Thymus (tissue), 11 donors: ENCODE results near the gene FOXS1. TPM values are rescaled to one million over a fixed set of nuclear protein-coding genes. Genes with fewer than 3 reads are reported as not detected.
A peak's percentile ranks its signal among the peaks of the same experiment; 100 is the strongest.
"Not testable (repeated sequence)": the region's sequence is repeated elsewhere in the genome, so short reads cannot be mapped to it uniquely, and the experiment has no call there.

ENCODE experiments used
- DNase-seq, 9 donors: peaks; one replicate each; pipeline ENCODE4 v3.0.0-alpha.2; 2013; ENCODE audit warnings: low spot score in 9 of 9, low read depth in 6 of 9, missing footprints in 1 of 9
- H3K27ac ChIP-seq, 2 donors: one replicate each; pipeline ENCODE4 v1.5.1; 2013; ENCODE audit warnings: control low read depth in 1 of 2, low read depth in 1 of 2, low read length in 1 of 2, mild to moderate bottlenecking in 1 of 2, moderate library complexity in 1 of 2
- H3K27me3 ChIP-seq, 2 donors: one replicate each; pipeline ENCODE4 v1.5.1; 2013; ENCODE audit warnings: low read length in 1 of 2; ENCODE audit not compliant: control insufficient read depth in 2 of 2, insufficient read depth in 1 of 2
- H3K36me3 ChIP-seq, 2 donors: one replicate each; pipeline ENCODE4 v1.5.1; 2013; ENCODE audit warnings: low read length in 1 of 2, mild to moderate bottlenecking in 1 of 2, moderate library complexity in 1 of 2; ENCODE audit not compliant: control insufficient read depth in 2 of 2, insufficient read depth in 2 of 2
- H3K4me1 ChIP-seq, 2 donors: one replicate each; pipeline ENCODE4 v1.5.1; 2013; ENCODE audit warnings: low read length in 2 of 2; ENCODE audit not compliant: control insufficient read depth in 2 of 2, insufficient read depth in 2 of 2
- H3K4me3 ChIP-seq, 2 donors: one replicate each; pipeline ENCODE4 v1.5.1; 2013; ENCODE audit warnings: low read length in 2 of 2, control low read depth in 1 of 2, mild to moderate bottlenecking in 1 of 2
- H3K9me3 ChIP-seq, 2 donors: one replicate each; pipeline ENCODE4 v1.5.1; 2013; ENCODE audit warnings: low read length in 1 of 2, mild to moderate bottlenecking in 1 of 2; ENCODE audit not compliant: control insufficient read depth in 2 of 2, insufficient read depth in 1 of 2
- WGBS: extraction: QIAGEN DNeasy Blood & Tissue Kit; methylation state at CpG from one replicate; pipeline ENCODE4 v1.1.7; 2013; 5-methylcytosine and 5-hydroxymethylcytosine counted together
- polyA plus RNA-seq: library from polyadenylated mRNA; stranded (reverse); fragments of 200-250 nt; gene quantifications from one replicate; pipeline ENCODE4 v1.2.3, GENCODE V29; 2013
- total RNA-seq: library from RNA; stranded (reverse); fragments of 120-200 nt; gene quantifications from one replicate; pipeline ENCODE4 v1.2.4, GENCODE V29; 2013
- donor health status: healthy.

The FOXS1 gene
- total and polyA plus RNA-seq, 2 donors = 1.2 to 4.7 TPM

DNA sequence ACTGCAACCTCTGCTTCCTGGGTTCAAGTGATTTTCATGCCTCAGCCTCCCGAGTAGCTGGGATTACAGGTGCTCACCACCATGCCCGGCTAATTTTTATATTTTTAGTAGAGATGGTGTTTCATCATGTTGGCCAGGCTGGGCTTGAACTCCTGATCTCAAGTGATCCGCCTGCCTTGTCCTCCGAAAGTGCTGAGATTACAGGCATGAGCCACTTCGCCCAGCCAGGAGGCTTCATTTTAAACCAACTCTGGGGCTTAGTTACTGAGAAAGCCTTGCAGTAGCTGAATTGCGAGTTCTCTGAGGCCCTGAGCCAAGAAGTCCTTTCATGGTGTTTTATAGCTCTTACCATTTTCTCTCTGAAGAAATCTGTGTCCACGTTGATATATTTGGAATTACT lies 31.3 kb downstream of the FOXS1 start:
- DNase-seq, H3K4me3 ChIP-seq, H3K9me3 ChIP-seq, H3K27ac ChIP-seq, H3K27me3 ChIP-seq, H3K36me3 ChIP-seq, H3K4me1 ChIP-seq: not testable (repeated sequence)
- 97% methylated on average over 7 of the region's 7 CpGs for WGBS

- Histone ChIP-seq H3K4me1 (no peaks in the 10 kb centered on the region), H3K27me3 (no peaks in the 10 kb centered on the region), H3K4me3 (no peak overlapping the region), H3K9me3 (no peaks in the 10 kb centered on the region), H3K36me3 (peaks cover 0 to 3% of the 10 kb centered on the region in 2 donors), H3K27ac (no peak overlapping the region)
- DNase-seq = no peak
Measured at GRCh38 chr20:31813611-31814010, 31.8 kb downstream of the FOXS1 start.

DNA sequence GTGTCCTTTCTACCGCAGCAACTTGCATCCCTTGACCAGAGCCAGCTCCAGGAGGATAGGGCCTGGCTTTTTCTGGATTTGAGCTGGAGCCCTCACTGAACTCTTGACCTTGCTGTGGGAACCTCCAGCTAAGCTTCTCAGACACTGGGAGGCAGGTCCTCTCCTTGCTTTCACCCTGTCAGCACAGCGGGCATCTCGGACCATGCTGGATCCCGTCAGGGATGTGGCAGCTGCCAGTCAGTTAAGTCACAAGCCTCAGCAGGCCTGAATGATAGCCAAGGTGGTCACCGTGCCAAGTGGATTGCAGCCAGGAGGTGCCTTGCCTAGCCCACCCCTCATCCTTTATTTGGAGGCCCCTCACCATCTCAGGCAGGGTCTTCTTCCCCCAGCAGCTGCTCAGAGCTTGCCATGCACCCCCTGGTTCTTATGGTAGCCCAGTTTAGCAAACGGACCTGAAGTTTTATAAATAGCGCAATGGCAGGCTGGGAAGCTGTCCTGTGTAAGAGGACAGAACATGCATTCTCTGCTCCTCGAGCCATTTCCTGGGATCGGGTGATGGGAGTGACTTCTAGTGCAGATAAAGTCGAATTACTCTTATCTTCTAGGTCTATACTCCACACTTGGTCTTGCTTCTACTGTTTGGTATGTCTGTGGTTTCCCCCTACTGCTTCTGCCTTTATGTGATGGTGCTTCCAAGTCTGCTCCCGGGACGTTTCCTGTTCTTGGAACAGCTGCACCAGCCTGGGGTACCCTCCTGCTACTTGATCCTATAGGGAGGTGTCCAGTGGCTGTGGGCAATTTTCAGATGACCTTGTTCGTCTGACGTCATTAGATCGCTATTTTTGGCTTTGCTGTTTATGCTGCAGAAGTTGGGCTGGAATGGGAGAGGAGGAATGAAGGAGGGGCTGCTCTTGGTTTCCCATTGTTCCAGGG lies 33.3 kb downstream of the FOXS1 start:
- H3K4me3 ChIP-seq = no peak overlapping the region
- H3K4me1 ChIP-seq = no peaks in the 10 kb centered on the region
- H3K9me3 ChIP-seq = no peaks in the 10 kb centered on the region
- no peaks in the 10 kb centered on the region for H3K27me3 ChIP-seq
- no peak overlapping the region for H3K27ac ChIP-seq
- 78% methylated on average over 15 of the region's 15 CpGs for WGBS
- H3K36me3 ChIP-seq = peaks cover 4 to 14% of the 10 kb centered on the region in 2 donors
- DNase-seq = no peak

- H3K9me3 ChIP-seq = no peaks in the 10 kb centered on the region
- H3K36me3 ChIP-seq = peaks cover 12 to 23% of the 10 kb centered on the region in 2 donors
- H3K27ac ChIP-seq = no peak overlapping the region
- 98% methylated on average over 4 of the region's 4 CpGs for WGBS
- peaks cover 0 to 1% of the 10 kb centered on the region in 2 donors for H3K4me1 ChIP-seq
- no peak overlapping the region for H3K4me3 ChIP-seq
- no peak for DNase-seq
- no peaks in the 10 kb centered on the region for H3K27me3 ChIP-seq
Measured at GRCh38 chr20:31811198-31811597, 34.2 kb downstream of the FOXS1 start.

DNA sequence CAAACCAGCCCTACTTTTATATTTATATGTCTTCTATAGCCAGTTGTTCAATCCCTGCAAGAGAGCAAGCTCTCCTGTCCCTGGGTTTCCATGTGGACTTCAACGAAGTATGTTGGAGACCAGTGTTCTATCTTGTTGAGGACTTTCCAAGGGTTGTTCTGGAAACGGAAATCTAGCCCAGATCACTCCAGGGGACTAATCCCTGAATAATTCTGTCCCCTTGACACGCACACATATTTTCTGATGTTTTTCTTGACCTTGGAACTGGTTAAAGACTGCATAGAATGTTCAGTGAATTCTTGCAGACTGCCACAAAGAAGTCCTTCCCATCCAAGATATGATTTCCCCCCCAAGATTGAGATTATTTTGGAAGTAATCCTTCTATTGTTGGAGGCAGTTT lies 35.7 kb downstream of the FOXS1 start:
- no peaks in the 10 kb centered on the region for H3K9me3 ChIP-seq
- peaks cover 19 to 36% of the 10 kb centered on the region in 2 donors for H3K36me3 ChIP-seq
- no peak overlapping the region for H3K4me3 ChIP-seq
- WGBS = 98% methylated on average over 3 of the region's 3 CpGs
- H3K27ac ChIP-seq = no peak overlapping the region
- no peaks in the 10 kb centered on the region for H3K27me3 ChIP-seq
- DNase-seq = no peak
- H3K4me1 ChIP-seq = peaks cover 0 to 2% of the 10 kb centered on the region in 2 donors

DNA sequence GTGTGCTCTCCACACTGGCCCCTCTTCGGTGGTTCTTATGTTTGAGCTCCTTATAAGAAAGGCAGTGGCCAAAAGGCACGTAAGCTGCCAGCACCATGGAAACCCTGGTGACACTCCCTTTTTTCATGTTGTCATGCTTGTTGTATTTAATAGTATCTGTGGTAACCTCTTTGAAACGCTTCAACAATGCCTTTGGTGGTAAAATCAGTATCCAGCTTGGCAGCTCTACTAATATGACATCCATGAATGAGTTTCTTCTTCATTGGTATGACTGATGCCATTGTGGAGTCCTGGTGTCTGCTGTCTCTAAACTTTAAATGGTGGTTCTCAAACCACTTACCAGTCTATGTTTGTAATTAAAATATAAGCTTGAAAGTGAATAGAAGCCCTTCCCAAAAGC lies 36.9 kb downstream of the FOXS1 start:
- peaks cover 20 to 44% of the 10 kb centered on the region in 2 donors for H3K36me3 ChIP-seq
- H3K4me3 ChIP-seq = no peak overlapping the region
- WGBS = over 99% methylated on average over 3 of the region's 3 CpGs
- H3K27ac ChIP-seq = no peak overlapping the region
- DNase-seq = no peak
- no peaks in the 10 kb centered on the region for H3K27me3 ChIP-seq
- H3K9me3 ChIP-seq = no peaks in the 10 kb centered on the region
- H3K4me1 ChIP-seq = peaks cover 3 to 10% of the 10 kb centered on the region in 2 donors

- Histone ChIP-seq H3K27me3 (no peaks in the 10 kb centered on the region), H3K36me3 (peaks cover 26 to 58% of the 10 kb centered on the region in 2 donors), H3K4me1 (peaks cover 3 to 15% of the 10 kb centered on the region in 2 donors), H3K4me3 (no peak overlapping the region), H3K9me3 (no peaks in the 10 kb centered on the region), H3K27ac (no peak overlapping the region)
- no peak for DNase-seq
- WGBS = 76% methylated on average over 8 of the region's 8 CpGs
Measured at GRCh38 chr20:31806564-31807355, 38.6 kb downstream of the FOXS1 start.

DNA sequence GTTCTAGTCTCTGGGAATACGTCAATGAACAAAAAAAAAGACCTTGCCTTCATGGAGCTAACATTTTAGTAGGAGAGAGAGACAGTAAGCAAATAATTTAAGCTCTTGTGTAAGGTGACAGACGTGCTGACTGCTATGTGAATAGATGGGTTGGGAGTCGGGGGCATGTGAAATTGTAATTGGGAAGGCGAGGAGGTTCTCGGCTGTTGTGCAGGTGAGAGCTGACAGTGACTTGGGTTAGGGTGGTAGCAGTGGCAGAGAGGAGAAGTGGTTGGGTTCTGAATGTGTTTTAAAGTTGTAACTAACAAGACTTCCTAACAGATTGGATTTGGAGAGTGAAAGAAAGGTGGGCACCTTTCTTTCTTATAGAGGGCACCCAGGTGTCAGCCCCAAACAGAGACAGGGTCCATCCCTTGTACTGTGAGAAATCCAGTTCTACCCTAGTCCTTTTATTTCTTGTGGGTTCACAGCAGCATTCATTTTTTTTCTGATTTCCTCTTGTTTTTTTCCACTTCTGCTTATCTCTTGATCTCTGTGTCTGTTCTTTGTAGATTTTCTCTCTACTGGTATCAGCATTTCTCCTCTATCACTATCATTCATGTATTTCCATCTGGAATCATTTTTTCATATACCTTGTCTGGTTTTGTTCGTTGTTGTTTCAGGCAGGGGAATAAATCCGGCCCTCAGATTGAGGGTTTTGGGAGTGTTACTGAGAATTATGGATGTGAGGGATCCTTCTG lies 41.7 kb downstream of the FOXS1 start:
- peaks cover 3 to 15% of the 10 kb centered on the region in 2 donors for H3K4me1 ChIP-seq
- H3K27ac ChIP-seq = no peak overlapping the region
- no peaks in the 10 kb centered on the region for H3K27me3 ChIP-seq
- 60% methylated on average over 7 of the region's 7 CpGs for WGBS
- no peak overlapping the region for H3K4me3 ChIP-seq
- no peaks in the 10 kb centered on the region for H3K9me3 ChIP-seq
- DNase-seq = peak in 1 of 9 donors; percentile 26
- H3K36me3 ChIP-seq = peaks cover 43 to 82% of the 10 kb centered on the region in 2 donors
